GM12878 (cell line): ENCODE measurements around the gene CREB5. TPM values are rescaled to one million over a fixed set of nuclear protein-coding genes. Genes with fewer than 3 reads are reported as not detected.

Experiments used
- ATAC-seq: fragments of 200-7000 bp; cut with Tn5 transposase; 3 replicates; pipeline ENCODE4 v1.9.1; 2020; ENCODE audit warnings: mild to moderate bottlenecking, moderate library complexity
- BruUV-seq: library from RNA; stranded (reverse); fragments of 400-500 nt; replicated peaks from 2 replicates; lab custom pipeline; 2021; lab: Mats Ljungman, UMichigan
- CTCF ChIA-PET: fragments of 300-600 bp; sonication (Branson Sonifier 250); formaldehyde crosslinking; extraction: SDS; loops from one replicate; lab custom pipeline; 2021; ENCODE audit warnings: inconsistent platforms; lab: Yijun Ruan, JAX
- POLR2A ChIA-PET: fragments of 350-600 bp; formaldehyde crosslinking; extraction: SDS; loops from one replicate; lab custom pipeline; 2021; ENCODE audit warnings: inconsistent platforms; lab: Charles Lee
- RAD21 ChIA-PET: fragments of 300-600 bp; sonication (Branson Sonifier 250); formaldehyde crosslinking; loops from one replicate; lab custom pipeline; 2023; ENCODE audit warnings: antibody characterized with exemption; ENCODE audit not compliant: unreplicated experiment; lab: Charles Lee
- SMC1A ChIA-PET: fragments of 300-600 bp; sonication (Branson Sonifier 250); formaldehyde crosslinking; loops from one replicate; lab custom pipeline; 2023; ENCODE audit not compliant: unreplicated experiment, uncharacterized antibody; lab: Charles Lee
- DNase-seq: peaks from one replicate; pipeline ENCODE4 v3.0.0-alpha.2; 2011; ENCODE audit warnings: low read depth, low spot score
- FAIRE-seq: peaks from 3 replicates; lab custom pipeline; 2011; peaks lifted over from hg19 to GRCh38; lab: Jason Lieb, UNC
- H2AFZ ChIP-seq: 2 replicates; pipeline ENCODE4 v1.6.0; 2011; ENCODE audit warnings: low read depth, low read length, control low read depth; ENCODE audit not compliant: control insufficient read depth
- H3K27ac ChIP-seq: 2 replicates; pipeline ENCODE4 v1.5.1; 2011; ENCODE audit warnings: control low read depth; ENCODE audit not compliant: control insufficient read depth, insufficient read depth
- H3K27me3 ChIP-seq, 2 experiments: replicated peaks in 1 of 2; 2 replicates each; pipeline versions ENCODE4 v1.6.0 to v1.6.1; 2011; ENCODE audit warnings: low read length in 1 of 2; ENCODE audit not compliant: control insufficient read depth in 2 of 2, insufficient read depth in 2 of 2
- H3K36me3 ChIP-seq, 2 experiments: 2 replicates each; pipeline ENCODE4 v1.5.1; 2011; ENCODE audit warnings: low read length in 1 of 2; ENCODE audit not compliant: control insufficient read depth in 2 of 2, insufficient read depth in 2 of 2
- H3K4me1 ChIP-seq: 2 replicates; pipeline ENCODE4 v1.6.1; 2011; ENCODE audit warnings: mild to moderate bottlenecking, low read length, moderate library complexity, mixed read lengths; ENCODE audit not compliant: control insufficient read depth, insufficient read depth
- H3K4me2 ChIP-seq: 2 replicates; pipeline ENCODE4 v1.6.0; 2011; ENCODE audit warnings: control low read depth; ENCODE audit not compliant: control insufficient read depth, insufficient read depth
- H3K4me3 ChIP-seq: fragments of 200-600 bp; sonication (generic); 2 replicates; pipeline ENCODE4 v1.5.1; 2016
- H3K79me2 ChIP-seq: 2 replicates; pipeline ENCODE4 v1.6.0; 2011; ENCODE audit warnings: low read length; ENCODE audit not compliant: control insufficient read depth, insufficient read depth
- H3K9ac ChIP-seq: 2 replicates; pipeline ENCODE4 v1.8.0; 2011; ENCODE audit warnings: low read length, control low read depth, mixed read lengths; ENCODE audit not compliant: control insufficient read depth, insufficient read depth
- H3K9me3 ChIP-seq: replicated peaks from 3 replicates; pipeline ENCODE4 v1.5.1; 2011; ENCODE audit warnings: mild to moderate bottlenecking, low read length; ENCODE audit not compliant: control insufficient read depth, insufficient read depth
- H4K20me1 ChIP-seq: 2 replicates; pipeline ENCODE4 v1.6.0; 2011; ENCODE audit not compliant: control insufficient read depth, insufficient read depth
- ASH2L ChIP-seq: fragments of 300-600, 200-600 bp; sonication (generic); IDR thresholded peaks from 2 replicates; pipeline ENCODE4 v1.6.1; 2017; ENCODE audit warnings: low read depth, mild to moderate bottlenecking, borderline replicate concordance
- ATF7 ChIP-seq: fragments of 450-650 bp; IDR thresholded peaks from 2 replicates; pipeline ENCODE4 v1.6.1; 2016; ENCODE audit warnings: low read depth, mild to moderate bottlenecking
- BMI1 ChIP-seq: fragments of 450-650 bp; IDR thresholded peaks from 2 replicates; pipeline ENCODE4 v1.6.1; 2016; ENCODE audit warnings: mild to moderate bottlenecking, moderate library complexity, borderline replicate concordance
- CREB1 ChIP-seq: IDR thresholded peaks from 2 replicates; pipeline ENCODE4 v1.6.1; 2012; ENCODE audit warnings: low read depth, mild to moderate bottlenecking, inconsistent platforms
- EZH2 ChIP-seq: IDR thresholded peaks from 2 replicates; pipeline ENCODE4 v1.6.1; 2012; ENCODE audit warnings: low read depth, mild to moderate bottlenecking, control low read depth, inconsistent platforms, low read length, borderline replicate concordance; ENCODE audit not compliant: control insufficient read depth
- MEF2A ChIP-seq: IDR thresholded peaks from 2 replicates; pipeline ENCODE4 v1.6.1; 2011; ENCODE audit warnings: low read depth, mild to moderate bottlenecking, low read length, moderate library complexity; ENCODE audit not compliant: insufficient read depth
- MXI1 ChIP-seq: fragments of 150-350 bp; IDR thresholded peaks from 2 replicates; pipeline ENCODE4 v1.6.1; 2011; ENCODE audit warnings: low read depth, mild to moderate bottlenecking, inconsistent platforms, low read length, improper control_type of control experiment
- NFXL1 ChIP-seq: fragments of 450-650 bp; IDR thresholded peaks from 2 replicates; pipeline ENCODE4 v1.6.1; 2017; ENCODE audit warnings: antibody characterized with exemption, mild to moderate bottlenecking, borderline replicate concordance
- NFYB ChIP-seq: IDR thresholded peaks from 2 replicates; pipeline ENCODE4 v1.6.1; 2011; ENCODE audit warnings: low read depth, mild to moderate bottlenecking, low read length, improper control_type of control experiment, moderate library complexity; ENCODE audit not compliant: insufficient read depth
- RAD51 ChIP-seq: fragments of 450-650 bp; IDR thresholded peaks from 2 replicates; pipeline ENCODE4 v1.6.1; 2016; ENCODE audit warnings: moderate library complexity, mild to moderate bottlenecking, inconsistent platforms
- RB1 ChIP-seq: fragments of 450-650 bp; formaldehyde crosslinking; IDR thresholded peaks from 2 replicates; pipeline ENCODE4 v1.6.1; 2017; ENCODE audit warnings: mild to moderate bottlenecking, borderline replicate concordance
- RELA ChIP-seq: fragments of 450-650 bp; IDR thresholded peaks from 2 replicates; pipeline ENCODE4 v1.8.0; 2014; ENCODE audit warnings: borderline replicate concordance; ENCODE audit not compliant: partially characterized antibody
- SMAD5 ChIP-seq: IDR thresholded peaks from 2 replicates; pipeline ENCODE4 v1.6.1; 2016; ENCODE audit warnings: antibody characterized with exemption, low read depth
- SMARCA5 ChIP-seq: fragments of 450-650 bp; IDR thresholded peaks from 2 replicates; pipeline ENCODE4 v1.6.1; 2017; ENCODE audit warnings: mild to moderate bottlenecking
- SREBF1 ChIP-seq: IDR thresholded peaks from 2 replicates; pipeline ENCODE4 v1.6.1; 2012; ENCODE audit warnings: mild to moderate bottlenecking, low read length
- SUZ12 ChIP-seq: fragments of 200-600 bp; sonication (generic); IDR thresholded peaks from one replicate; pipeline ENCODE4 v1.6.1; 2018; ENCODE audit warnings: antibody characterized with exemption, mild to moderate bottlenecking; ENCODE audit not compliant: unreplicated experiment
- YBX1 ChIP-seq: fragments of 450-650 bp; IDR thresholded peaks from 2 replicates; pipeline ENCODE4 v1.6.1; 2016; ENCODE audit warnings: antibody characterized with exemption
- ZNF384 ChIP-seq: IDR thresholded peaks from 2 replicates; pipeline ENCODE4 v1.6.1; 2012; ENCODE audit warnings: low read depth, mild to moderate bottlenecking, low read length, improper control_type of control experiment, borderline replicate concordance
- WGBS: methylation state at CpG from one replicate; pipeline ENCODE4 v1.1.6; 2016; ENCODE audit warnings: low lambda C conversion rate; ENCODE audit not compliant: insufficient replicate concordance, insufficient coverage; ENCODE audit errors: missing lambda C conversion rate; 5-methylcytosine and 5-hydroxymethylcytosine counted together
- in situ Hi-C: fragments of 300-500 bp; cut with MboI; formaldehyde crosslinking; loops from 9 replicates; pipeline ENCODE4 v1.14.3; 2018; ENCODE audit warnings: mixed read lengths
- intact Hi-C: fragments of 100-400 bp; cut with micrococcal nuclease; formaldehyde crosslinking; loops from one replicate; pipeline ENCODE4 v1.14.2; 2022; ENCODE audit not compliant: unreplicated experiment
- polyA plus RNA-seq, 11 experiments: library from polyadenylated mRNA; depleted of rRNA in 4 of 11; unstranded in 6 of 11; stranded (reverse) in 5 of 11; fragments of >200 nt; fragmentation: Nextera tagmentation in 4 of 11; fragmentation: Illumina TruSeq in 1 of 11; extraction: Ambion mirVana in 4 of 11; extraction: Trizol in 1 of 11; gene quantifications; 1 replicate in 1 of 11; 2 replicates in 10 of 11; pipeline versions ENCODE4 v1.2.1 to v1.2.3, GENCODE V29; 2011 to 2016; ENCODE audit warnings: inconsistent platforms in 2 of 11, missing spikeins in 2 of 11, low read depth in 1 of 11
- total RNA-seq, 4 experiments: library from RNA; depleted of rRNA in 3 of 4; stranded (reverse); fragments of >200 nt in 3 of 4; fragmentation: Illumina TruSeq in 1 of 4; extraction: Trizol in 1 of 4; gene quantifications; 2 replicates each; pipeline versions ENCODE4 v1.2.1 to v1.2.3, GENCODE V29; 2013 to 2021
- TF ChIP-seq, protein P1 (sequence below): fragments of 450-650 bp; IDR thresholded peaks from 2 replicates; pipeline ENCODE4 v1.6.1; 2017; ENCODE audit warnings: antibody characterized with exemption, mild to moderate bottlenecking, moderate library complexity
- TF ChIP-seq, protein P2 (sequence below): fragments of 450-650 bp; formaldehyde crosslinking; IDR thresholded peaks from 2 replicates; pipeline ENCODE4 v1.4.0; 2020; ENCODE audit warnings: mild to moderate bottlenecking, moderate library complexity

CREB5 gene
- total and polyA plus RNA-seq, 10 of the 15 experiments (the other 5 are each of a cell fraction or from before 2014, with no cell fraction given), result 12.9 to 74.1 (median 53.0) TPM

DNA sequence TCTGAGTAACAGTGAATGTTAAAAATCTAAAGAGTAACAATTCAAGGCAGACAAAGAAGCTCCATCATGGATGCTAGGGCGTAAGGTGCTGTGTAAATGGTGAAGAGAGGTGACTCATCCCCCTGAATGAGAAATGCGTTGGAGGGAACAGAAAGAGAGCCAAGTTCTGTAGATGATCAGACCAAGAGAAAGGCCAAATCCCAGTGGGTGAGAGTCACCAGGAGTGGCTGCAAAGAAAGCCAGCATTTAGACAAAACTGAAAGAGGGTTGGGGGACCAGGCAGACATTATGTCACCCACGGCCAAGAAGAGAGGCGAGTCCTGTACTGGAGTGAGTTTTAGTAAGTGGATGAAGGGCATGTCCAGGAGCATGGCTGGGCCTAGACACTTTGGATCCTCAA lies 392.7 kb downstream of the CREB5 start (continued):
- TF ChIP-seq, protein P1, sequence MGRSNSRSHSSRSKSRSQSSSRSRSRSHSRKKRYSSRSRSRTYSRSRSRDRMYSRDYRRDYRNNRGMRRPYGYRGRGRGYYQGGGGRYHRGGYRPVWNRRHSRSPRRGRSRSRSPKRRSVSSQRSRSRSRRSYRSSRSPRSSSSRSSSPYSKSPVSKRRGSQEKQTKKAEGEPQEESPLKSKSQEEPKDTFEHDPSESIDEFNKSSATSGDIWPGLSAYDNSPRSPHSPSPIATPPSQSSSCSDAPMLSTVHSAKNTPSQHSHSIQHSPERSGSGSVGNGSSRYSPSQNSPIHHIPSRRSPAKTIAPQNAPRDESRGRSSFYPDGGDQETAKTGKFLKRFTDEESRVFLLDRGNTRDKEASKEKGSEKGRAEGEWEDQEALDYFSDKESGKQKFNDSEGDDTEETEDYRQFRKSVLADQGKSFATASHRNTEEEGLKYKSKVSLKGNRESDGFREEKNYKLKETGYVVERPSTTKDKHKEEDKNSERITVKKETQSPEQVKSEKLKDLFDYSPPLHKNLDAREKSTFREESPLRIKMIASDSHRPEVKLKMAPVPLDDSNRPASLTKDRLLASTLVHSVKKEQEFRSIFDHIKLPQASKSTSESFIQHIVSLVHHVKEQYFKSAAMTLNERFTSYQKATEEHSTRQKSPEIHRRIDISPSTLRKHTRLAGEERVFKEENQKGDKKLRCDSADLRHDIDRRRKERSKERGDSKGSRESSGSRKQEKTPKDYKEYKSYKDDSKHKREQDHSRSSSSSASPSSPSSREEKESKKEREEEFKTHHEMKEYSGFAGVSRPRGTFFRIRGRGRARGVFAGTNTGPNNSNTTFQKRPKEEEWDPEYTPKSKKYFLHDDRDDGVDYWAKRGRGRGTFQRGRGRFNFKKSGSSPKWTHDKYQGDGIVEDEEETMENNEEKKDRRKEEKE, result no peak
- TF ChIP-seq ZNF384 (no peak), NFYB (no peak), RELA (no peak), SUZ12 (no peak), RB1 (no peak)

GRCh38 chr7:28806841-28807240 lies 394.5 kb downstream of the CREB5 start:
- in situ Hi-C loops, result no loop called here
- H3K79me2 ChIP-seq, result no peaks in the 10 kb centered on the region
- ChIA-PET POLR2A (no interaction called here), SMC1A (no interaction called here), CTCF (no interaction called here), RAD21 (no interaction called here)
- H2AFZ ChIP-seq, result no peak overlapping the region
- H3K36me3 ChIP-seq, result peaks cover 0 to 12% of the 10 kb centered on the region in 2 experiments; a peak in 2 of 4 replicates
- H3K4me3 ChIP-seq, result no peak overlapping the region
- no peak overlapping the region for H3K4me2 ChIP-seq
- no TSS peak for BruUV-seq
- H3K9ac ChIP-seq, result no peak overlapping the region
- ATAC-seq (no peak), FAIRE-seq (no peak), DNase-seq (no peak)
- no peak overlapping the region for H3K27ac ChIP-seq
- H3K4me1 ChIP-seq, result peaks cover 14% of the 10 kb centered on the region
- no peaks in the 10 kb centered on the region for H3K27me3 ChIP-seq
- H3K9me3 ChIP-seq, result no peaks in the 10 kb centered on the region
- WGBS, result 95% methylated on average over 7 of the region's 7 CpGs
- intact Hi-C loops, result no loop called here
- H4K20me1 ChIP-seq, result no peaks in the 10 kb centered on the region
- TF ChIP-seq, protein P2, sequence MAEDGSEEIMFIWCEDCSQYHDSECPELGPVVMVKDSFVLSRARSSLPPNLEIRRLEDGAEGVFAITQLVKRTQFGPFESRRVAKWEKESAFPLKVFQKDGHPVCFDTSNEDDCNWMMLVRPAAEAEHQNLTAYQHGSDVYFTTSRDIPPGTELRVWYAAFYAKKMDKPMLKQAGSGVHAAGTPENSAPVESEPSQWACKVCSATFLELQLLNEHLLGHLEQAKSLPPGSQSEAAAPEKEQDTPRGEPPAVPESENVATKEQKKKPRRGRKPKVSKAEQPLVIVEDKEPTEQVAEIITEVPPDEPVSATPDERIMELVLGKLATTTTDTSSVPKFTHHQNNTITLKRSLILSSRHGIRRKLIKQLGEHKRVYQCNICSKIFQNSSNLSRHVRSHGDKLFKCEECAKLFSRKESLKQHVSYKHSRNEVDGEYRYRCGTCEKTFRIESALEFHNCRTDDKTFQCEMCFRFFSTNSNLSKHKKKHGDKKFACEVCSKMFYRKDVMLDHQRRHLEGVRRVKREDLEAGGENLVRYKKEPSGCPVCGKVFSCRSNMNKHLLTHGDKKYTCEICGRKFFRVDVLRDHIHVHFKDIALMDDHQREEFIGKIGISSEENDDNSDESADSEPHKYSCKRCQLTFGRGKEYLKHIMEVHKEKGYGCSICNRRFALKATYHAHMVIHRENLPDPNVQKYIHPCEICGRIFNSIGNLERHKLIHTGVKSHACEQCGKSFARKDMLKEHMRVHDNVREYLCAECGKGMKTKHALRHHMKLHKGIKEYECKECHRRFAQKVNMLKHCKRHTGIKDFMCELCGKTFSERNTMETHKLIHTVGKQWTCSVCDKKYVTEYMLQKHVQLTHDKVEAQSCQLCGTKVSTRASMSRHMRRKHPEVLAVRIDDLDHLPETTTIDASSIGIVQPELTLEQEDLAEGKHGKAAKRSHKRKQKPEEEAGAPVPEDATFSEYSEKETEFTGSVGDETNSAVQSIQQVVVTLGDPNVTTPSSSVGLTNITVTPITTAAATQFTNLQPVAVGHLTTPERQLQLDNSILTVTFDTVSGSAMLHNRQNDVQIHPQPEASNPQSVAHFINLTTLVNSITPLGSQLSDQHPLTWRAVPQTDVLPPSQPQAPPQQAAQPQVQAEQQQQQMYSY (CRISPR knock-in tag), result no peak
- no peak for TF ChIP-seq CREB1
- no peak for TF ChIP-seq MEF2A
- no peak for TF ChIP-seq BMI1
- no peak for TF ChIP-seq ASH2L
- TF ChIP-seq SMARCA5, result no peak
- no peak for TF ChIP-seq ATF7
- TF ChIP-seq MXI1, result no peak
- TF ChIP-seq RAD51, result no peak
- TF ChIP-seq SREBF1, result no peak
- no peak for TF ChIP-seq YBX1
- TF ChIP-seq EZH2, result no peak
- TF ChIP-seq SMAD5, result no peak
- no peak for TF ChIP-seq NFXL1
